ENCODE results near the gene EEF1AKMT3.
A peak's percentile ranks its signal among the peaks of the same experiment; 100 is the strongest.
"Not testable (repeated sequence)": the region's sequence is repeated elsewhere in the genome, so short reads cannot be mapped to it uniquely, and the experiment has no call there.

Gene EEF1AKMT3

GRCh38 chr12:57766464-57767304 lies 5.7 kb upstream of the EEF1AKMT3 start, which contains the start of gene CYP27B1:
Gene CYP27B1, minus strand, starts transcription at chr12:57767078. Its CDS starts 37 bp downstream, at chr12:57767041.
- H3K27ac ChIP-seq (ENCODE audit: low read length), result no peak within 1 kb of the TSS
- H3K27me3 ChIP-seq (ENCODE audit: control insufficient read depth in 1 of 2, insufficient read depth in 2 of 2, low read length in 2 of 2), result peaks cover 41 to 44% of the 10 kb centered on the region in 2 donors
- peaks cover 38% of the 10 kb centered on the region for H3K4me1 ChIP-seq (ENCODE audit: control insufficient read depth, insufficient read depth, low read length)
- peak within 1 kb of the TSS in 1 of 2 donors; percentile 13 for H3K9ac ChIP-seq (ENCODE audit: low read length in 2 of 2)
- H3K36me3 ChIP-seq (ENCODE audit: control insufficient read depth in 2 of 2, insufficient read depth in 2 of 2, low read length in 2 of 2), result peaks cover 0 to 8% of the 10 kb centered on the region in 2 donors
- H3K4me3 ChIP-seq (ENCODE audit: low read length in 2 of 2), result peak within 1 kb of the TSS; percentile 59 to 74
- no peaks in the 10 kb centered on the region for H3K9me3 ChIP-seq (ENCODE audit: control insufficient read depth in 2 of 2, low read length in 2 of 2)

DNA sequence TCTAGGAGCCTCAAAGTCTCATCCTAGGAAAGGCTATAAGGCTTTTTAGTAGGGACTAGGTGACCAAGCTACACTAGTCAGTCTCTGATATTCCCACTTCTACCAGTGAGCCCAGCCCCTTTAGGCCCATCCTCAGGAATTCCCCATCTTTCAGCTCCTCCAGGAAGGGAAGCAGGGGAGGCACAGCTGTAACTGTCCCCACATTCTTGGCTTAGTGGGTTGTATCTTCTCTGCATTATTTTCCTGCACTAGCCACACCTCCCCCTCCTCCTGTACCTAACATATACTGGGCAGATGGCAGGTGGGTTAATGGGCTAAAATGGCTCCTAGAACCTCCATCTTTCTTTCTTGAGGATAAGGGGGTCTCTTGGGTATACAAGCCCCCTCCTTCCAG lies 5.1 kb upstream of the EEF1AKMT3 start:
- H3K9me3 ChIP-seq (ENCODE audit: control insufficient read depth in 2 of 2, low read length in 2 of 2), result no peaks in the 10 kb centered on the region
- H3K4me1 ChIP-seq (ENCODE audit: control insufficient read depth, insufficient read depth, low read length), result peaks cover 44% of the 10 kb centered on the region
- H3K27me3 ChIP-seq (ENCODE audit: control insufficient read depth in 1 of 2, insufficient read depth in 2 of 2, low read length in 2 of 2), result peaks cover 40% of the 10 kb centered on the region in 2 donors
- H3K9ac ChIP-seq (ENCODE audit: low read length in 2 of 2), result no peak overlapping the region
- H3K36me3 ChIP-seq (ENCODE audit: control insufficient read depth in 2 of 2, insufficient read depth in 2 of 2, low read length in 2 of 2), result peaks cover 0 to 8% of the 10 kb centered on the region in 2 donors
- no peak overlapping the region for H3K4me3 ChIP-seq (ENCODE audit: low read length in 2 of 2)
- H3K27ac ChIP-seq (ENCODE audit: low read length), result no peak overlapping the region

DNA sequence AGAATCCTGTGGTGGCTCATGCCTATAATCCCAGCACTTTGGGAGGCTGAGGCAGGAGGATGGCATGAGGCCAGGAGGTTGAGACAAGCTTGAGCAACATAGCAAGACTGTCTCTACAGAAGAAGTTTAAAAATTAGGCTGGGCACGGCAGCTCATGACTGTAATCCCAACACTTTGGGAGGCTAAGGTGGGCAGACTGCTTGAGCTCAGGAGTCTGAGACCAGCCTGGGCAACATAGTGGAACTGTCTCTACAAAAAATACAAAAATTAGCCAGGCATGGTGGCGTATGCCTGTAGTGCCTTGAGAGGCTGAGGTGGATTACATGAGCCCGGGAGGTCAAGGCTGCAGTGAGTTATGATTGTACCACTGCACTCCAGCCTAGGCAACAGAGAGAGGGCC lies 4.5 kb upstream of the EEF1AKMT3 start:
- H3K9me3 ChIP-seq (ENCODE audit: control insufficient read depth in 2 of 2, low read length in 2 of 2), result no peaks in the 10 kb centered on the region
- peaks cover 46% of the 10 kb centered on the region for H3K4me1 ChIP-seq (ENCODE audit: control insufficient read depth, insufficient read depth, low read length)
- no peak overlapping the region for H3K9ac ChIP-seq (ENCODE audit: low read length in 2 of 2)
- peaks cover 35% of the 10 kb centered on the region in 2 donors for H3K27me3 ChIP-seq (ENCODE audit: control insufficient read depth in 1 of 2, insufficient read depth in 2 of 2, low read length in 2 of 2)
- no peak overlapping the region for H3K4me3 ChIP-seq (ENCODE audit: low read length in 2 of 2)
- H3K27ac ChIP-seq (ENCODE audit: low read length), result no peak overlapping the region
- H3K36me3 ChIP-seq (ENCODE audit: control insufficient read depth in 2 of 2, insufficient read depth in 2 of 2, low read length in 2 of 2), result peaks cover 0 to 8% of the 10 kb centered on the region in 2 donors

DNA sequence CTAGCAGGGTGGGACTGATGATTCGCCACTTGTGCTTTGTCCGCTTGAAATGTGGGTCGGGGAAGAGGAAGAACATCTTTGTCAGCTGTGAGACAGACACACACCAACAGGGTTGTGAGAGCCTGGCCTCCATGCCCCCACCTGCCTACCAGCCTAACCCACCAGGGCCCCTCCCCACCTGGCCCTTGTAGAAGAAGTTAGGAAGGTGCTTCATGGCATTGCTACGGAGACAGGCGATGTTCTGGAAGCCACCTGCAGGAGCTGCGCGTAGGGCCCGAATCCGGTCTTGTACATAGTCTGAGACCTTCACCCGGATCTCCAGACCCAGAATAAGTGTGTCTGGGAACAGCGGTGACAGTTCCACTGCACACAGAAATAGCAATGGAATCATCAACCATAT lies 2.8 kb upstream of the EEF1AKMT3 start:
- Histone ChIP-seq H3K27me3 (ENCODE audit: control insufficient read depth in 1 of 2, insufficient read depth in 2 of 2, low read length in 2 of 2) (peaks cover 17 to 18% of the 10 kb centered on the region in 2 donors), H3K4me1 (ENCODE audit: control insufficient read depth, insufficient read depth, low read length) (peaks cover 49% of the 10 kb centered on the region), H3K36me3 (ENCODE audit: control insufficient read depth in 2 of 2, insufficient read depth in 2 of 2, low read length in 2 of 2) (peaks cover 0 to 8% of the 10 kb centered on the region in 2 donors), H3K27ac (ENCODE audit: low read length) (no peak overlapping the region), H3K4me3 (ENCODE audit: low read length in 2 of 2) (no peak overlapping the region), H3K9me3 (ENCODE audit: control insufficient read depth in 2 of 2, low read length in 2 of 2) (no peaks in the 10 kb centered on the region), H3K9ac (ENCODE audit: low read length in 2 of 2) (no peak overlapping the region)

DNA sequence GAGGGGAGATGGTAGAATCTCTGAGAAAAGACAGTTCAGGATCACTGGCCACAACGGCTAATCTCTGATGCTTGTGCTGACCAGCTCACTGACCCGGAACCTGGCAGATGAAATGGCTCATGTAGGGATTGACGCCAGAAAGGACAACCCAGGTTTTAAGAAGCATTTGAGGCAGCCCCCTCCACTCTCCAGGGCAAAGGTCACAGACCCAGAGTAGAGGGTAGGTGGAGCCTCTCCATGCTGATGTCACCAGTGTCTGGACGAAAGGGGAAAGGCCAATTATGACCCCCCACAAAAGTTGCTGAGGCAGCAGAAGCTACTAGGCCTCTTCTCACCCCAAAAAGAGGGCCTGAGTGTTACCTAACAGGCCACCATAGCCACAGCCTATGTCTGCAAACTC lies 1.7 kb upstream of the EEF1AKMT3 start:
- Histone ChIP-seq H3K27ac (ENCODE audit: low read length) (no peak overlapping the region), H3K9ac (ENCODE audit: low read length in 2 of 2) (peak overlapping the region in 1 of 2 donors; percentile 7), H3K4me1 (ENCODE audit: control insufficient read depth, insufficient read depth, low read length) (peaks cover 37% of the 10 kb centered on the region)

DNA sequence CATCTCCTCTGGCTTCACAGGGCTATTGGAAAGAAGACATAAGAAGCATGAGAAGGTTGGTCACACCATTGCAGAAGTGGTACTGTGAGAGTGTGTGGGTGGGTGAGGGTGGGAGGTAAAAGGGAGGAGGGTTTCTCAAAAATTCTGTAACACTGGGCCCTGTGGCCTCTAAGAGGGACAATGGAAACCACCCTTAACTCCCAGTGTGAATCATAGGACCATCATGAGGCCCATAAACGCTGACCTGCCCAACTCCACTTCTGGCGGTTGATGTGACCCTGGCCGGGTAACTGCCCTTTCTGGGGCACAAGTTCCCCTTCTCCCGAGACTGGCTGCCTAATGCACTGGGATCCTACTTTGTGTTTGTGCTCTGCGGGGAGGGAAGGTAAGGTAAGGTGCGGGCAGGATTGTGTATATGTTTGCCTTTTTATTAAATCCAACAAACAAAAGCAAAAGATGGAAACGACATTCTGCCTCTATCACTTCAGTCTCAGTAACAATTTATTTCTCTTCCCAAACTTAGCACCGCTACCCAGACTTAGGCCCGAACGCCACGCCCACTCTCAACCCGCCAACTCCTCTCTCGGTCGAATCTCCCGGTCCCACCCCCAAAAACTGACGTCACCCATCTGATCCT lies 1.1 kb upstream of the EEF1AKMT3 start:
- peak overlapping the region; percentile 83 for H3K27ac ChIP-seq (ENCODE audit: low read length)
- peaks cover under 1 to 3% of the 10 kb centered on the region in 2 donors for H3K27me3 ChIP-seq (ENCODE audit: control insufficient read depth in 1 of 2, insufficient read depth in 2 of 2, low read length in 2 of 2)
- peak overlapping the region; percentile 96 to 97 for H3K4me3 ChIP-seq (ENCODE audit: low read length in 2 of 2)
- peaks cover 0 to 8% of the 10 kb centered on the region in 2 donors for H3K36me3 ChIP-seq (ENCODE audit: control insufficient read depth in 2 of 2, insufficient read depth in 2 of 2, low read length in 2 of 2)
- no peaks in the 10 kb centered on the region for H3K9me3 ChIP-seq (ENCODE audit: control insufficient read depth in 2 of 2, low read length in 2 of 2)
- peaks cover 31% of the 10 kb centered on the region for H3K4me1 ChIP-seq (ENCODE audit: control insufficient read depth, insufficient read depth, low read length)
- peak overlapping the region; percentile 90 for H3K9ac ChIP-seq (ENCODE audit: low read length in 2 of 2)

More for the DNA sequence above, 1.7 kb upstream of the EEF1AKMT3 start:
- H3K27me3 ChIP-seq (ENCODE audit: control insufficient read depth in 1 of 2, insufficient read depth in 2 of 2, low read length in 2 of 2), result peaks cover 6% of the 10 kb centered on the region in 2 donors
- no peaks in the 10 kb centered on the region for H3K9me3 ChIP-seq (ENCODE audit: control insufficient read depth in 2 of 2, low read length in 2 of 2)
- H3K36me3 ChIP-seq (ENCODE audit: control insufficient read depth in 2 of 2, insufficient read depth in 2 of 2, low read length in 2 of 2), result peaks cover 0 to 8% of the 10 kb centered on the region in 2 donors
- H3K4me3 ChIP-seq (ENCODE audit: low read length in 2 of 2), result peak overlapping the region in 1 of 2 donors; percentile 97

DNA sequence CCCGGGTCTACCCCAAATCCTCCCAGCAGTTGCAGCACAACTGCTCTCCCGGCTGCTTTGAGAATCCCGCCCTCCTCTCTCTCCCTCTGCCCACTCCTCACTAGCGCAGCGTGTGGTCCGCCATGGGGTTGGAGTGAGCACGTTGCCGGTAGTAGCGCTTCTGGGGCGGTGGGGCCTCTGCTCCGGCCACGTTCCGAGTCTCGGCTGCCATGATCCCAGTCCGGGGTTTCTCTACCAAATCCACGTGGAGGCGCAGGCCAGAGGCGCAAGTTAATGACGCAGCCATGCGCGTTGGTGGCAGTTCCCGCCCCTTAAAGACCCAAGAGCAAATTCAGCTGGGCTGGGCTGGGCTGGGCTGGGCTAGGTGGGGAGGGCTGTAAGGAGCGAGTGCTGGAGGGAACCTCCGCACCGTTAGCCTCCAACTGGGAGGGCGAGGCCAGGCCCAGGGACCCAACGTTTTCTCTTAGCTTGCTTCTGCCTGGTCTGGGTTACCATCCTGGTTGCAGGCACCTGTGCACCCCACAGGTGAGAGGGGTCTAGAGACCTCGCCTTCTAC lies 463 bp upstream of the EEF1AKMT3 start, which contains the start of gene METTL1:
METTL1 (minus strand) TSS at position 233 of the 556 bp plus-strand sequence; CDS start at position 211, 22 bp downstream.
- Histone ChIP-seq H3K27ac (ENCODE audit: low read length) (peak within 1 kb of the TSS; percentile 83), H3K27me3 (ENCODE audit: control insufficient read depth in 1 of 2, insufficient read depth in 2 of 2, low read length in 2 of 2) (peaks cover 0 to 3% of the 10 kb centered on the region in 2 donors), H3K36me3 (ENCODE audit: control insufficient read depth in 2 of 2, insufficient read depth in 2 of 2, low read length in 2 of 2) (peaks cover 0 to 8% of the 10 kb centered on the region in 2 donors), H3K9me3 (ENCODE audit: control insufficient read depth in 2 of 2, low read length in 2 of 2) (no peaks in the 10 kb centered on the region), H3K4me1 (ENCODE audit: control insufficient read depth, insufficient read depth, low read length) (peaks cover 25% of the 10 kb centered on the region), H3K4me3 (ENCODE audit: low read length in 2 of 2) (peak within 1 kb of the TSS; percentile 96 to 97), H3K9ac (ENCODE audit: low read length in 2 of 2) (peak within 1 kb of the TSS; percentile 90)

GRCh38 chr12:57774634-57775033 lies 2.2 kb downstream of the EEF1AKMT3 start:
- not testable (repeated sequence) for H3K27me3 ChIP-seq (ENCODE audit: control insufficient read depth in 1 of 2, insufficient read depth in 2 of 2, low read length in 2 of 2); H3K4me3 ChIP-seq (ENCODE audit: low read length in 2 of 2); H3K36me3 ChIP-seq (ENCODE audit: control insufficient read depth in 2 of 2, insufficient read depth in 2 of 2, low read length in 2 of 2); H3K9me3 ChIP-seq (ENCODE audit: control insufficient read depth in 2 of 2, low read length in 2 of 2); H3K27ac ChIP-seq (ENCODE audit: low read length); H3K9ac ChIP-seq (ENCODE audit: low read length in 2 of 2)
- H3K4me1 ChIP-seq (ENCODE audit: control insufficient read depth, insufficient read depth, low read length), result peaks cover 22% of the 10 kb centered on the region

DNA sequence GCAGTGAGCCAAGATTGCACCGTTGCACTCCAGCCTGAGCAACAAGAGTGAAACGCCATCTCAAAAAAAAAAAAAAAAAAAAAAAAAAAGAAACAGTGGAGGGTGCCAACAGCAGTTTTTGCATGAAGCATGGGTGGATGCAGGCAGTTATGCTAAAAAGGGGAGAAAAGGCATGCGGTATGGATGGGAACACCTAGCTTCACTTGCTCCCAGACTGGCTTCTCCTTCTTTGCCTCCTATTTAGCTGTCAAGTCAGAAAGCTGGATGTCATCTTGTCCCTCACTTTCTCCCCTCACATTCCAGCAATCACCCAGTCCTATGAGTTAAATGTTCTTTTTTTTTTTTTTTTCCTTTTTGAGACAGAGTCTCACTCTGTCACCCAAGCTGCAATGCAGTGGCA lies 2.6 kb downstream of the EEF1AKMT3 start:
- H3K9ac ChIP-seq (ENCODE audit: low read length in 2 of 2), result no peak overlapping the region
- no peaks in the 10 kb centered on the region for H3K9me3 ChIP-seq (ENCODE audit: control insufficient read depth in 2 of 2, low read length in 2 of 2)
- no peak overlapping the region for H3K27ac ChIP-seq (ENCODE audit: low read length)
- H3K4me1 ChIP-seq (ENCODE audit: control insufficient read depth, insufficient read depth, low read length), result peaks cover 22% of the 10 kb centered on the region
- peaks cover 0 to 2% of the 10 kb centered on the region in 2 donors for H3K36me3 ChIP-seq (ENCODE audit: control insufficient read depth in 2 of 2, insufficient read depth in 2 of 2, low read length in 2 of 2)
- no peak overlapping the region for H3K4me3 ChIP-seq (ENCODE audit: low read length in 2 of 2)
- no peaks in the 10 kb centered on the region for H3K27me3 ChIP-seq (ENCODE audit: control insufficient read depth in 1 of 2, insufficient read depth in 2 of 2, low read length in 2 of 2)

DNA sequence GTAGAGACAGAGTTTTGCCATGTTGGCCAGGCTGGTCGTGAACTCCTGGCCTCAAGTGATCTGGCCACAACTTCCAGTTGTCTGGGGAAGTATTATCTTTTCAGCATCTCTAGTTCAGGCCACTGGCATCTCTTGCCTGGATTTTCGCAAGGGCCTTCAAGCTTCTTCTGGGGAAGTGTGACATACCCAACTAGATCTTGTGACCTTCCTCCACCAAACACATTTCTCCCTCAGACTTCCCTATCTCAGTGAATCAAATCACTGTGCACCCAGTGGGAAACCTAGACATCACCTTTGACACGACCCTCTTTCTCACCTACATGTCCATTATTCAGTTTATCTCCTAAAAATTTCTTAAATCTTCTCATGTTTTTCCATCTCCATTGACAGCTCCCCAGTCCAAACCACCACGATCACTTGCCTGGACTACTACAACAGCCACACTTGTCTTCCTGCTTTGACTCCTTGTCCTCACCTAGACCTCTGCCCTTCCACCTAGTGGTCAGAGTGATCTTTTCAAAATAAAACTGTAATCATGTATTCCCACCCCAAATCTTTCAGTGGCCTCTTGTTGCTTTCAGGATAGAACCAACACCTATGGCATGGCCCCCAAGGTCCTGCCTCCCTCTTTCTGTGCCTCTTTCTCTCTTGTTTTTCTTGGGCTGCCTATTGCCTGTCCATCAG lies 3.3 kb downstream of the EEF1AKMT3 start:
- no peak overlapping the region for H3K27ac ChIP-seq (ENCODE audit: low read length)
- no peak overlapping the region for H3K9ac ChIP-seq (ENCODE audit: low read length in 2 of 2)
- H3K36me3 ChIP-seq (ENCODE audit: control insufficient read depth in 2 of 2, insufficient read depth in 2 of 2, low read length in 2 of 2), result peaks cover 0 to 2% of the 10 kb centered on the region in 2 donors
- no peaks in the 10 kb centered on the region for H3K27me3 ChIP-seq (ENCODE audit: control insufficient read depth in 1 of 2, insufficient read depth in 2 of 2, low read length in 2 of 2)
- no peaks in the 10 kb centered on the region for H3K9me3 ChIP-seq (ENCODE audit: control insufficient read depth in 2 of 2, low read length in 2 of 2)
- H3K4me3 ChIP-seq (ENCODE audit: low read length in 2 of 2), result no peak overlapping the region
- H3K4me1 ChIP-seq (ENCODE audit: control insufficient read depth, insufficient read depth, low read length), result peaks cover 21% of the 10 kb centered on the region

Data from stomach smooth muscle (tissue), 2 donors.